GM12875 (cell line): ENCODE measurements around the gene SLC38A8.

Source experiments
- H3K4me3 ChIP-seq: one replicate; pipeline ENCODE4 v1.5.1; 2011; ENCODE audit warnings: low read depth, low read length, control low read depth
- CTCF ChIP-seq: IDR thresholded peaks from 2 replicates; pipeline ENCODE4 v1.5.1; 2011; ENCODE audit warnings: low read depth, mild to moderate bottlenecking, control low read depth, inconsistent platforms, low read length, moderate library complexity, borderline replicate concordance; ENCODE audit not compliant: insufficient read depth

SLC38A8 gene

GRCh38 chr16:84086341-84086740 lies 43.7 kb upstream of the SLC38A8 start:
- H3K4me3 ChIP-seq, result no peak overlapping the region
- no peak for TF ChIP-seq CTCF

- TF ChIP-seq CTCF, result no peak
- no peak overlapping the region for H3K4me3 ChIP-seq
Observed at GRCh38 chr16:84085773-84086172, 43.2 kb upstream of the SLC38A8 start.

GRCh38 chr16:84085271-84085667 lies 42.7 kb upstream of the SLC38A8 start:
- no peak overlapping the region for H3K4me3 ChIP-seq
- no peak for TF ChIP-seq CTCF

- peak; percentile 91 for TF ChIP-seq CTCF
- no peak overlapping the region for H3K4me3 ChIP-seq
Observed at GRCh38 chr16:84084570-84085270, 42.1 kb upstream of the SLC38A8 start.

- no peak for TF ChIP-seq CTCF
- no peak overlapping the region for H3K4me3 ChIP-seq
Observed at GRCh38 chr16:84082835-84083569, 40.4 kb upstream of the SLC38A8 start.

GRCh38 chr16:84082110-84082509 lies 39.5 kb upstream of the SLC38A8 start:
- TF ChIP-seq CTCF, result no peak

More at GRCh38 chr16:84082110-84082509, 39.5 kb upstream of the SLC38A8 start:
- H3K4me3 ChIP-seq, result no peak overlapping the region
